Nephron progenitor cell (in vitro differentiated cells): ENCODE results near the gene NCKAP5.

Source experiments
- DNase-seq: peaks from one replicate; pipeline ENCODE4 v3.0.0; 2021
- H3K27ac Mint-ChIP-seq: 2 replicates; pipeline ENCODE4 v1.8.0; 2021; ENCODE audit warnings: mild to moderate bottlenecking, moderate library complexity, mixed read lengths
- H3K27me3 Mint-ChIP-seq: 2 replicates; pipeline ENCODE4 v1.8.0; 2021; ENCODE audit warnings: mild to moderate bottlenecking, low read depth, mixed read lengths; ENCODE audit not compliant: poor library complexity
- H3K36me3 Mint-ChIP-seq: 2 replicates; pipeline ENCODE4 v1.8.0; 2021; ENCODE audit warnings: low read depth, mixed read lengths
- H3K4me1 Mint-ChIP-seq: 2 replicates; pipeline ENCODE4 v1.8.0; 2021; ENCODE audit warnings: mixed read lengths
- H3K4me3 Mint-ChIP-seq: 2 replicates; pipeline ENCODE4 v1.8.0; 2021; ENCODE audit warnings: mild to moderate bottlenecking, moderate library complexity, mixed read lengths
- H3K9me3 Mint-ChIP-seq: 2 replicates; pipeline ENCODE4 v1.8.0; 2021; ENCODE audit warnings: mild to moderate bottlenecking, moderate library complexity, mixed read lengths
- CTCF ChIP-seq: fragments of 200-600 bp; sonication (generic); IDR thresholded peaks from 2 replicates; pipeline ENCODE4 v1.5.0; 2021; ENCODE audit warnings: antibody characterized with exemption

NCKAP5 gene

GRCh38 chr2:133573491-133574162, 5.4 kb upstream of the NCKAP5 start:
- H3K27me3 Mint-ChIP-seq: peaks cover 3% of the 10 kb centered on the region
- peak overlapping the region; percentile 8 for H3K4me3 Mint-ChIP-seq
- peaks cover 69% of the 10 kb centered on the region for H3K4me1 Mint-ChIP-seq
- no peaks in the 10 kb centered on the region for H3K36me3 Mint-ChIP-seq
- DNase-seq: no peak
- peak overlapping the region; percentile 73 for H3K27ac Mint-ChIP-seq
- no peaks in the 10 kb centered on the region for H3K9me3 Mint-ChIP-seq
- TF ChIP-seq CTCF: no peak

GRCh38 chr2:133571249-133571648, 3.0 kb upstream of the NCKAP5 start:
- no peak for TF ChIP-seq CTCF
- Mint-ChIP-seq H3K9me3 (no peaks in the 10 kb centered on the region), H3K27ac (no peak overlapping the region), H3K36me3 (no peaks in the 10 kb centered on the region), H3K4me3 (no peak overlapping the region), H3K4me1 (peaks cover 91% of the 10 kb centered on the region), H3K27me3 (peaks cover 11% of the 10 kb centered on the region)
- no peak for DNase-seq

GRCh38 chr2:133570542-133570941, 2.3 kb upstream of the NCKAP5 start:
- Mint-ChIP-seq H3K9me3 (no peaks in the 10 kb centered on the region), H3K27ac (peak overlapping the region; percentile 60), H3K4me1 (peaks cover 92% of the 10 kb centered on the region), H3K27me3 (peaks cover 11% of the 10 kb centered on the region), H3K36me3 (no peaks in the 10 kb centered on the region), H3K4me3 (no peak overlapping the region)
- TF ChIP-seq CTCF: no peak
- no peak for DNase-seq

GRCh38 chr2:133569286-133569830, 1.1 kb upstream of the NCKAP5 start:
- Mint-ChIP-seq H3K27ac (peak overlapping the region; percentile 1), H3K27me3 (peaks cover 15% of the 10 kb centered on the region), H3K36me3 (no peaks in the 10 kb centered on the region), H3K4me3 (peak overlapping the region; percentile 29), H3K9me3 (no peaks in the 10 kb centered on the region), H3K4me1 (peaks cover 84% of the 10 kb centered on the region)
- DNase-seq: no peak
- TF ChIP-seq CTCF: no peak

- H3K27ac Mint-ChIP-seq: no peak overlapping the region
These were observed 335 bp upstream of the NCKAP5 start for GRCh38 chr2:133568598-133568997.

More at GRCh38 chr2:133568598-133568997, 335 bp upstream of the NCKAP5 start:
- TF ChIP-seq CTCF: no peak
- Mint-ChIP-seq H3K27me3 (peaks cover 15% of the 10 kb centered on the region), H3K9me3 (no peaks in the 10 kb centered on the region), H3K4me3 (peak overlapping the region; percentile 57), H3K36me3 (no peaks in the 10 kb centered on the region), H3K4me1 (peaks cover 76% of the 10 kb centered on the region)
- DNase-seq: no peak
